ENCODE measurements around the gene KMO.

KMO gene

DNA sequence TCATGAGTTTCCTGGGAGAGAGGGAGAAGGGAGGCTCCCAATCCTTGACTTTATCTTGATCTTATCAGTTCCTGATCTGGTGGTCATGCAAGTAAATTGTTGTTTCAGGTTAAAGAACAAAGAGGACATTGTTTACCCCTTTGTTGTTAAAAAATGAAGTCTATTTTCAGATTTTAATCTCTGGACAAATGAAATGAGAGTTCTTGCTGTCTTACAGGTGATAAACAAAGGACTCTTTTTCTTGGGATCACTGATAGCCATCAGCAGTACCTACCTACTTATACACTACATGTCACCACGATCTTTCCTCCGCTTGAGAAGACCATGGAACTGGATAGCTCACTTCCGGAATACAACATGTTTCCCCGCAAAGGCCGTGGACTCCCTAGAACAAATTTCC lies 59.6 kb downstream of the KMO start:
- DNase-seq (ENCODE audit: low read depth in 1 of 2, low spot score in 1 of 2): no peak
- no peak overlapping the region for H3K4me3 ChIP-seq (replicated peaks; ENCODE audit: insufficient read depth, low read length)
- no peaks in the 10 kb centered on the region for H3K27me3 ChIP-seq (ENCODE audit: insufficient read depth, poor library complexity, severe bottlenecking)
- H3K27ac ChIP-seq (replicated peaks): no peak overlapping the region
- TF ChIP-seq, protein P1, sequence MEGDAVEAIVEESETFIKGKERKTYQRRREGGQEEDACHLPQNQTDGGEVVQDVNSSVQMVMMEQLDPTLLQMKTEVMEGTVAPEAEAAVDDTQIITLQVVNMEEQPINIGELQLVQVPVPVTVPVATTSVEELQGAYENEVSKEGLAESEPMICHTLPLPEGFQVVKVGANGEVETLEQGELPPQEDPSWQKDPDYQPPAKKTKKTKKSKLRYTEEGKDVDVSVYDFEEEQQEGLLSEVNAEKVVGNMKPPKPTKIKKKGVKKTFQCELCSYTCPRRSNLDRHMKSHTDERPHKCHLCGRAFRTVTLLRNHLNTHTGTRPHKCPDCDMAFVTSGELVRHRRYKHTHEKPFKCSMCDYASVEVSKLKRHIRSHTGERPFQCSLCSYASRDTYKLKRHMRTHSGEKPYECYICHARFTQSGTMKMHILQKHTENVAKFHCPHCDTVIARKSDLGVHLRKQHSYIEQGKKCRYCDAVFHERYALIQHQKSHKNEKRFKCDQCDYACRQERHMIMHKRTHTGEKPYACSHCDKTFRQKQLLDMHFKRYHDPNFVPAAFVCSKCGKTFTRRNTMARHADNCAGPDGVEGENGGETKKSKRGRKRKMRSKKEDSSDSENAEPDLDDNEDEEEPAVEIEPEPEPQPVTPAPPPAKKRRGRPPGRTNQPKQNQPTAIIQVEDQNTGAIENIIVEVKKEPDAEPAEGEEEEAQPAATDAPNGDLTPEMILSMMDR (IDR thresholded peaks at IDR 0.05; ENCODE audit: insufficient read depth, low read length): no peak
- no peak for TF ChIP-seq POLR2AphosphoS5 (IDR thresholded peaks at IDR 0.05; ENCODE audit: low read depth)
- TF ChIP-seq, protein P2, sequence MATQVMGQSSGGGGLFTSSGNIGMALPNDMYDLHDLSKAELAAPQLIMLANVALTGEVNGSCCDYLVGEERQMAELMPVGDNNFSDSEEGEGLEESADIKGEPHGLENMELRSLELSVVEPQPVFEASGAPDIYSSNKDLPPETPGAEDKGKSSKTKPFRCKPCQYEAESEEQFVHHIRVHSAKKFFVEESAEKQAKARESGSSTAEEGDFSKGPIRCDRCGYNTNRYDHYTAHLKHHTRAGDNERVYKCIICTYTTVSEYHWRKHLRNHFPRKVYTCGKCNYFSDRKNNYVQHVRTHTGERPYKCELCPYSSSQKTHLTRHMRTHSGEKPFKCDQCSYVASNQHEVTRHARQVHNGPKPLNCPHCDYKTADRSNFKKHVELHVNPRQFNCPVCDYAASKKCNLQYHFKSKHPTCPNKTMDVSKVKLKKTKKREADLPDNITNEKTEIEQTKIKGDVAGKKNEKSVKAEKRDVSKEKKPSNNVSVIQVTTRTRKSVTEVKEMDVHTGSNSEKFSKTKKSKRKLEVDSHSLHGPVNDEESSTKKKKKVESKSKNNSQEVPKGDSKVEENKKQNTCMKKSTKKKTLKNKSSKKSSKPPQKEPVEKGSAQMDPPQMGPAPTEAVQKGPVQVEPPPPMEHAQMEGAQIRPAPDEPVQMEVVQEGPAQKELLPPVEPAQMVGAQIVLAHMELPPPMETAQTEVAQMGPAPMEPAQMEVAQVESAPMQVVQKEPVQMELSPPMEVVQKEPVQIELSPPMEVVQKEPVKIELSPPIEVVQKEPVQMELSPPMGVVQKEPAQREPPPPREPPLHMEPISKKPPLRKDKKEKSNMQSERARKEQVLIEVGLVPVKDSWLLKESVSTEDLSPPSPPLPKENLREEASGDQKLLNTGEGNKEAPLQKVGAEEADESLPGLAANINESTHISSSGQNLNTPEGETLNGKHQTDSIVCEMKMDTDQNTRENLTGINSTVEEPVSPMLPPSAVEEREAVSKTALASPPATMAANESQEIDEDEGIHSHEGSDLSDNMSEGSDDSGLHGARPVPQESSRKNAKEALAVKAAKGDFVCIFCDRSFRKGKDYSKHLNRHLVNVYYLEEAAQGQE (IDR thresholded peaks at IDR 0.05; ENCODE audit: insufficient replicate concordance, low read depth): no peak
- TF ChIP-seq GABPA (IDR thresholded peaks at IDR 0.05; ENCODE audit: low read depth): no peak
- TF ChIP-seq SPI1 (IDR thresholded peaks at IDR 0.05; ENCODE audit: borderline replicate concordance, low read depth): no peak

DNA sequence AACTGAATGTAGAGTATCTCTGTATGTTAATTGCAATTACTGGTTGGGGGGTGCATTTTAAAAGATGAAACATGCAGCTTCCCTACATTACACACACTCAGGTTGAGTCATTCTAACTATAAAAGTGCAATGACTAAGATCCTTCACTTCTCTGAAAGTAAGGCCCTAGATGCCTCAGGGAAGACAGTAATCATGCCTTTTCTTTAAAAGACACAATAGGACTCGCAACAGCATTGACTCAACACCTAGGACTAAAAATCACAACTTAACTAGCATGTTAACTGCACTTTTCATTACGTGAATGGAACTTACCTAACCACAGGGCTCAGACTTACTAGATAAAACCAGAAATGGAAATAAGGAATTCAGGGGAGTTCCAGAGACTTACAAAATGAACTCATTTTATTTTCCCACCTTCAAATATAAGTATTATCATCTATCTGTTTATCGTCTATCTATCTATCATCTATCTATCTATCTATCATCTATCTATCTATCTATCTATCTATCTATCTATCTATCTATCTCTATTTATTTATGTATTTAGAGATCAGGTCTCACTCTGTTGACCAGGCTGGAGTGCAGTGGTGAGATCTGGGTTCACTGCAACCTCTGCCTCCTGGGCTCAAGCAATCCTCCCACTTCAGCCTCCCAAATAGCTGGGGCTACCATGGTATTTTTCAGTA lies 60.2 kb downstream of the KMO start:
- TF ChIP-seq POLR2AphosphoS5 (IDR thresholded peaks at IDR 0.05; ENCODE audit: low read depth): no peak
- TF ChIP-seq, protein P1 (IDR thresholded peaks at IDR 0.05; ENCODE audit: insufficient read depth, low read length): no peak
- TF ChIP-seq, protein P2 (IDR thresholded peaks at IDR 0.05; ENCODE audit: insufficient replicate concordance, low read depth): no peak
- no peak for TF ChIP-seq GABPA (IDR thresholded peaks at IDR 0.05; ENCODE audit: low read depth)
- TF ChIP-seq SPI1 (IDR thresholded peaks at IDR 0.05; ENCODE audit: borderline replicate concordance, low read depth): no peak
- Histone ChIP-seq H3K27ac (replicated peaks) (no peak overlapping the region), H3K4me3 (replicated peaks; ENCODE audit: insufficient read depth, low read length) (no peak overlapping the region), H3K27me3 (ENCODE audit: insufficient read depth, poor library complexity, severe bottlenecking) (no peaks in the 10 kb centered on the region)
- DNase-seq (ENCODE audit: low read depth in 1 of 2, low spot score in 1 of 2): no peak

DNA sequence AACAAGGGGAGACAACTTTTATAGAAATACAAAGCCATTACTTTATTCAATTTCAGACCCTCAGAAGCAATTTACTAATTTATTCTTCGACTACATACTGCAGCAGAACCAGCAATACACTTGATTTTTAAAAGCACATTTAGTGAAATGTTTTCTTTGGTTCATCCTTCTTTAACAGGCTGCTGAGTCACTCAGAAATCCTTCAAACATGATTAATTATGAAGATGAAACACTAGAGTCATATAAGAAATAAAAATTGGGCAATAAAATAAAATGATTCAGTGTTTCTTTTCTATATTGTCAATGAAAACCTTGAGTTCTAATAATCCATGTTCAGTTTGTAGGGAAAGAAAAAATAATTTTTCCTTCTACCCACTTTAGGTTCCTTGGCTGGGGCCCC lies 61.0 kb downstream of the KMO start:
- DNase-seq (ENCODE audit: low read depth in 1 of 2, low spot score in 1 of 2): no peak
- Histone ChIP-seq H3K4me3 (replicated peaks; ENCODE audit: insufficient read depth, low read length) (no peak overlapping the region), H3K27me3 (ENCODE audit: insufficient read depth, poor library complexity, severe bottlenecking) (no peaks in the 10 kb centered on the region), H3K27ac (replicated peaks) (no peak overlapping the region)
- TF ChIP-seq, protein P2 (IDR thresholded peaks at IDR 0.05; ENCODE audit: insufficient replicate concordance, low read depth): no peak
- no peak for TF ChIP-seq POLR2AphosphoS5 (IDR thresholded peaks at IDR 0.05; ENCODE audit: low read depth)
- no peak for TF ChIP-seq SPI1 (IDR thresholded peaks at IDR 0.05; ENCODE audit: borderline replicate concordance, low read depth)
- TF ChIP-seq, protein P1 (IDR thresholded peaks at IDR 0.05; ENCODE audit: insufficient read depth, low read length): no peak
